MM.1S (cell line): ENCODE data around the gene XRN1.
"Not testable (repeated sequence)": the region's sequence is repeated elsewhere in the genome, so short reads cannot be mapped to it uniquely, and the experiment has no call there.

Experiments
- DNase-seq: peaks from one replicate; pipeline ENCODE4 v3.0.0-alpha.2; 2015
- H2AFZ ChIP-seq: fragments of 300-600 bp; sonication (generic); 2 replicates; pipeline ENCODE4 v1.6.0; 2016; ENCODE audit warnings: antibody characterized with exemption, low read length
- H3F3A ChIP-seq: fragments of 300-600 bp; sonication (generic); 2 replicates; pipeline ENCODE4 v1.6.1; 2016; ENCODE audit warnings: mild to moderate bottlenecking, antibody characterized with exemption, low read length, moderate library complexity, mixed read lengths; ENCODE audit not compliant: insufficient read depth
- H3K27ac ChIP-seq: fragments of 300-600 bp; sonication (generic); 2 replicates; pipeline ENCODE4 v1.5.1; 2016; ENCODE audit warnings: mild to moderate bottlenecking, low read length
- H3K27me3 ChIP-seq: fragments of 300-600 bp; sonication (generic); replicated peaks from 2 replicates; pipeline ENCODE4 v1.6.0; 2016; ENCODE audit warnings: low read length; ENCODE audit not compliant: insufficient read depth
- H3K36me3 ChIP-seq: fragments of 300-600 bp; sonication (generic); replicated peaks from 2 replicates; pipeline ENCODE4 v1.6.1; 2016; ENCODE audit warnings: mild to moderate bottlenecking, low read length, mixed read lengths; ENCODE audit not compliant: insufficient read depth
- H3K4me1 ChIP-seq: fragments of 300-600 bp; sonication (generic); 2 replicates; pipeline ENCODE4 v1.6.1; 2016; ENCODE audit warnings: low read length, mixed read lengths
- H3K4me2 ChIP-seq: fragments of 300-600 bp; sonication (generic); 2 replicates; pipeline ENCODE4 v1.6.0; 2016; ENCODE audit warnings: low read depth, low read length
- H3K4me3 ChIP-seq: fragments of 300-600 bp; sonication (generic); 2 replicates; pipeline ENCODE4 v1.5.1; 2016; ENCODE audit warnings: low read length, mixed read lengths
- H3K79me2 ChIP-seq: fragments of 300-600 bp; sonication (generic); 2 replicates; pipeline ENCODE4 v1.6.1; 2016; ENCODE audit warnings: mixed run types, low read length, mixed read lengths
- H3K9ac ChIP-seq: fragments of 300-600 bp; sonication (generic); 2 replicates; pipeline ENCODE4 v1.6.1; 2016; ENCODE audit warnings: low read length, mixed read lengths
- H3K9me2 ChIP-seq: fragments of 300-600 bp; sonication (generic); replicated peaks from 2 replicates; pipeline ENCODE4 v1.6.1; 2016; ENCODE audit warnings: mild to moderate bottlenecking, low read length, mixed read lengths; ENCODE audit not compliant: insufficient read depth
- H3K9me3 ChIP-seq: fragments of 300-600 bp; sonication (generic); replicated peaks from 2 replicates; pipeline ENCODE4 v1.6.1; 2016; ENCODE audit warnings: mild to moderate bottlenecking, low read length, mixed read lengths; ENCODE audit not compliant: insufficient read depth
- H4K20me1 ChIP-seq: fragments of 300-600 bp; sonication (generic); 2 replicates; pipeline ENCODE4 v1.6.1; 2016; ENCODE audit warnings: mild to moderate bottlenecking, low read length, moderate library complexity, mixed read lengths; ENCODE audit not compliant: insufficient read depth
- EZH2 ChIP-seq: fragments of 300-600 bp; sonication (generic); optimal IDR thresholded peaks from 2 replicates; pipeline ENCODE3; 2017; ENCODE audit warnings: low read depth, mild to moderate bottlenecking, antibody characterized with exemption, low read length, mixed read lengths
- EZH2phosphoT487 ChIP-seq: fragments of 300-600 bp; sonication (generic); IDR thresholded peaks from 2 replicates; pipeline ENCODE4 v1.6.1; 2018; ENCODE audit warnings: antibody characterized with exemption, low read length
- TF ChIP-seq, protein P1 (sequence below): fragments of 300-600 bp; sonication (generic); IDR thresholded peaks from 2 replicates; pipeline ENCODE4 v1.5.1; 2016; ENCODE audit warnings: antibody characterized with exemption, low read length, mixed read lengths

Gene XRN1

DNA sequence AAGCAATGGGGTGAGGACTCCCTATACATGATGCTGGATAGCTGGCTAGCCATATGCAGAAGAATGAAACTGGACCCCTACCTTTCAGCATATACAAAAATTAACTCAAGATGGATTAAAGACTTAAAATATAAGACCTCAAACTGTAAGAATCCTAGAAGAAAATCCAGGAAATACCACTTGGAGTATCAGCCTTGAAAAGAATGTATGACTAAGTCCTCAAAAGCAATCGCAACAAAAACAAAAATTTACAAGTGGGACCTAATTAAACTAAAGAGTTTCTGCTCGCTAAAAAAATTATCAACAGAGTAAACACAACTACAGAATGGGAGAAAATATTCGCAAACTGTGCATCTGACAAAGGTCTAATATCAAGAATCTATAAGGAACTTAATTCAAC is 94.3 kb downstream of the XRN1 start:
- Histone ChIP-seq H3K4me1 (peaks cover 15% of the 10 kb centered on the region), H3K4me2 (no peak overlapping the region), H4K20me1 (peaks cover 9% of the 10 kb centered on the region; the same call in 1 of the 2 replicates), H3K79me2 (no peaks in the 10 kb centered on the region), H3K9ac (no peak overlapping the region), H3K27ac (no peak overlapping the region), H3K36me3 (peaks cover 19% of the 10 kb centered on the region; the same call in 1 of the 2 replicates), H3K4me3 (no peak overlapping the region), H3K9me3 (no peaks in the 10 kb centered on the region), H3F3A (peaks cover 19% of the 10 kb centered on the region), H3K9me2 (no peaks in the 10 kb centered on the region), H3K27me3 (no peaks in the 10 kb centered on the region), H2AFZ (no peak overlapping the region)
- no peak for DNase-seq
- TF ChIP-seq, protein P1, sequence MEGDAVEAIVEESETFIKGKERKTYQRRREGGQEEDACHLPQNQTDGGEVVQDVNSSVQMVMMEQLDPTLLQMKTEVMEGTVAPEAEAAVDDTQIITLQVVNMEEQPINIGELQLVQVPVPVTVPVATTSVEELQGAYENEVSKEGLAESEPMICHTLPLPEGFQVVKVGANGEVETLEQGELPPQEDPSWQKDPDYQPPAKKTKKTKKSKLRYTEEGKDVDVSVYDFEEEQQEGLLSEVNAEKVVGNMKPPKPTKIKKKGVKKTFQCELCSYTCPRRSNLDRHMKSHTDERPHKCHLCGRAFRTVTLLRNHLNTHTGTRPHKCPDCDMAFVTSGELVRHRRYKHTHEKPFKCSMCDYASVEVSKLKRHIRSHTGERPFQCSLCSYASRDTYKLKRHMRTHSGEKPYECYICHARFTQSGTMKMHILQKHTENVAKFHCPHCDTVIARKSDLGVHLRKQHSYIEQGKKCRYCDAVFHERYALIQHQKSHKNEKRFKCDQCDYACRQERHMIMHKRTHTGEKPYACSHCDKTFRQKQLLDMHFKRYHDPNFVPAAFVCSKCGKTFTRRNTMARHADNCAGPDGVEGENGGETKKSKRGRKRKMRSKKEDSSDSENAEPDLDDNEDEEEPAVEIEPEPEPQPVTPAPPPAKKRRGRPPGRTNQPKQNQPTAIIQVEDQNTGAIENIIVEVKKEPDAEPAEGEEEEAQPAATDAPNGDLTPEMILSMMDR, result no peak
- TF ChIP-seq EZH2phosphoT487 (no peak), EZH2 (no peak)

DNA sequence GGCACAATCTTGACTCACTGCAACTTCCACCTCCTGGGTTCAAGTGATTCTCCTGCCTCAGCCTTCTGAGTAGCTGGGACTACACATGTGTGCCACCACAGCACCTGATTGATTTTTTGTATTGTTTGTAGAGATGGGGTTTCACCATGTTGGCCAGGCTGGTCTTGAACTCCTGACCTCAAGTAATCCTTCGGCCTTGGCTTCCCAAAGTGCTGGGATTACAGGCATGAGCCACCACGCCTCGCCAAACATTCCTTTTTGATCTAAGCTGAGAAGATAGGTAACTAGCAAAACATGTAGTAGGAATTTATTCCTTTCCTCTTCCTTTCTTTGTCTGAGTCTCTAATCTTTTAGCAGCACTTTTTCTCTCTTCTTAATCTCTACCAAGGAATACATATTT is 95.1 kb downstream of the XRN1 start:
- H3K9me3 ChIP-seq, H3K9ac ChIP-seq, H4K20me1 ChIP-seq, H2AFZ ChIP-seq, DNase-seq, H3K27ac ChIP-seq, H3K4me2 ChIP-seq, H3K27me3 ChIP-seq, H3K4me3 ChIP-seq, H3K79me2 ChIP-seq, H3K9me2 ChIP-seq: not testable (repeated sequence)
- Histone ChIP-seq H3K4me1 (peaks cover 15% of the 10 kb centered on the region), H3K36me3 (peaks cover 19% of the 10 kb centered on the region; the same call in 1 of the 2 replicates), H3F3A (peaks cover 17% of the 10 kb centered on the region)

DNA sequence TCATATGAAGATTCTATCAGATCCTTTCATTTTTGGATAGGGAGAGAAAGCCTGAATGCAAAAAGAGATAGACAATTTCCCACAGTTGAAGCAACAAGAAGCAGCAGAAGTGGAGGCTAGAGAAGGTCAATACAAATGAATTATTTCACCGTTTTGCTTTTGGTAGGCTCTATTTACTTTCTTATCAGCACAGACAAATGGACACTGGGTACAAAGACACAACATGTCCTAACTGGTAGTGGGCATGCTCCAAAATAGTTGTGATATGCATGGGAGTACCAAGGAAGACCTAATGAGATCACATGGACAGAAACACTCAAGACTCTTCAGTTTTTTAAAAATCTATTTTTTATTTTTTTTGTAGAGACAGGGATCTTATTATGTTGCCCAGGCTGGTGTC is 99.4 kb downstream of the XRN1 start:
- no peaks in the 10 kb centered on the region for H3F3A ChIP-seq
- H4K20me1 ChIP-seq, result no peaks in the 10 kb centered on the region
- no peaks in the 10 kb centered on the region for H3K79me2 ChIP-seq
- no peak overlapping the region for H3K27ac ChIP-seq
- no peak overlapping the region for H3K9ac ChIP-seq
- TF ChIP-seq EZH2 (no peak), EZH2phosphoT487 (no peak)
- TF ChIP-seq, protein P1, result no peak
- no peak overlapping the region for H2AFZ ChIP-seq
- no peaks in the 10 kb centered on the region for H3K27me3 ChIP-seq
- H3K4me2 ChIP-seq, result no peak overlapping the region
- H3K4me1 ChIP-seq, result no peaks in the 10 kb centered on the region
- no peak overlapping the region for H3K4me3 ChIP-seq
- H3K9me3 ChIP-seq, result no peaks in the 10 kb centered on the region
- H3K9me2 ChIP-seq, result no peaks in the 10 kb centered on the region
- H3K36me3 ChIP-seq, result peaks cover 5% of the 10 kb centered on the region; the same call in 1 of the 2 replicates
- no peak for DNase-seq

DNA sequence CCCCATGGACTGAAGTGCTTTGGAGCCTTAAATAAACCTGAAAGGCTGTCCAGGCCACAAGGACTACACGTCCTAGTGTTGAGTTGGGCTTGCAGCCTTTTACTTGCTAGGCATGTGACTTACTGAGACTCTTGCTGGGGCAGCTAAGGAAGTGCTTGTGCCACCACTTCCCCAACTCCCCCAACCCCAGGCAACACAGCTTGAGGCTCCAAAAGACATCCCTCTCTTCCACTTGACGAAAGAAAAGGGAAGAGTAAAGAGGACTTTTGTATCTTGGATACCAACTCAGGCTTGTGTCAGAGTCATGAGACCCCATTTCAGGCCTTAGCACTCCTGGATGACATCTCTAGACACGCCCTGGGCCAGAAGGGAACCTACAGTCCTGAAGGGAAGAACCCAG is 109.8 kb downstream of the XRN1 start:
- Histone ChIP-seq H3K4me2 (no peak overlapping the region), H3K9ac (no peak overlapping the region), H3K27me3 (no peaks in the 10 kb centered on the region), H3K27ac (no peak overlapping the region), H3K4me1 (no peaks in the 10 kb centered on the region), H3K4me3 (no peak overlapping the region), H4K20me1 (no peaks in the 10 kb centered on the region), H3K36me3 (peaks cover 3% of the 10 kb centered on the region; the same call in 1 of the 2 replicates), H3K79me2 (no peaks in the 10 kb centered on the region), H3F3A (no peaks in the 10 kb centered on the region), H3K9me2 (no peaks in the 10 kb centered on the region), H2AFZ (no peak overlapping the region), H3K9me3 (no peaks in the 10 kb centered on the region)
- TF ChIP-seq, protein P1, result no peak
- TF ChIP-seq EZH2 (no peak), EZH2phosphoT487 (no peak)
- DNase-seq, result no peak
